HepG2 (cell line): ENCODE measurements around the gene NUDT7. TPM values are rescaled to one million over a fixed set of nuclear protein-coding genes. Genes with fewer than 3 reads are reported as not detected.

Experiments used
- polyA plus RNA-seq, 8 experiments: library from polyadenylated mRNA; depleted of rRNA in 3 of 8; stranded (reverse) in 7 of 8; unstranded in 1 of 8; fragments of >200 nt; fragmentation: Illumina TruSeq in 4 of 8; extraction: Trizol in 4 of 8; gene quantifications; 2 replicates each; pipeline versions ENCODE4 v1.2.1 to v1.2.3, GENCODE V29; 2011 to 2016; ENCODE audit warnings: low read depth in 4 of 8, missing spikeins in 1 of 8, mixed read lengths in 1 of 8; ENCODE audit not compliant: insufficient read depth in 1 of 8
- total RNA-seq, 5 experiments: library from RNA; depleted of rRNA; stranded (reverse); fragments of >200 nt; fragmentation: Illumina TruSeq; extraction: Trizol; gene quantifications; 2 replicates each; pipeline ENCODE4 v1.2.3, GENCODE V29; 2016; ENCODE audit warnings: low read depth in 1 of 5

Gene NUDT7
- total and polyA plus RNA-seq, 2 of the 13 experiments (the other 11 are each of a cell fraction or from before 2014, with no cell fraction given) = 14.3 to 23.9 TPM

Other genes with a start within 250 kb of the NUDT7 start
- not detected in 2 replicates for gene VAT1L, start 66.0 kb downstream of the NUDT7 start, total RNA-seq (2016; rRNA removed; fragmentation: Illumina TruSeq; extraction: Trizol)
- gene VAT1L, start 66.0 kb downstream of the NUDT7 start, polyA plus RNA-seq (2011; rRNA removed) = not detected in 2 replicates